ENCODE measurements around the gene ITFG1. TPM values are rescaled to one million over a fixed set of nuclear protein-coding genes. Genes with fewer than 3 reads are reported as not detected.

The ITFG1 gene
- total RNA-seq, 2 experiments from 2014 or later: 18.0 to 18.5 TPM

DNA sequence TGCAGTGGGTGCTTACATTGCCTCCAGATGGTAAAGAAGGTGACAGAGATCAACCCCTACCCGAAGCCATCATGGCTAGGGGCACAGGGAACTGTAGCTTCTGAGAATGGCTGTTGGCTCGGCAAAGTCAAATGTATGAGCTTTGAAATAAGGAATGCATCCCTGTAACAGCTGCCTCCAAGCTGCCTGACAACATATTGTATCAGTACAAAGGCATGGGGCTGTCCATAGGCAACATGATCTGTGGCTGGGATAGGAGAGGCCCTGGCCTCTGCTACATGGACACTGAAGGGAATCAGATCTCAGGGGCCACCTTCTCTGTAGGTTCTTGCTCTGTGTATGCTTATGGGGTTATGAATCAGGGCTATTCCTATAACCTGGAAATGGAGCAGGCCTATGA lies 197.9 kb downstream of the ITFG1 start:
- Mint-ChIP-seq H3K9me3 (no peaks in the 10 kb centered on the region), H3K4me1 (ENCODE audit: low read depth) (no peaks in the 10 kb centered on the region), H3K4me3 (no peak overlapping the region), H3K27me3 (no peaks in the 10 kb centered on the region), H3K27ac (no peak overlapping the region), H3K36me3 (ENCODE audit: low read depth) (peaks cover 43% of the 10 kb centered on the region)
- intact Hi-C loops (cut with DNase I, micrococcal nuclease): no loop called here
- no peak for TF ChIP-seq CTCF (IDR thresholded peaks at IDR 0.05)
- ATAC-seq (ENCODE audit: poor library complexity): no peak
- Histone ChIP-seq H3K36me3 (ENCODE audit: insufficient read depth, low read length) (peaks cover 9% of the 10 kb centered on the region), H3K27ac (ENCODE audit: low read depth in 1 of 2, low read length in 2 of 2) (no peak overlapping the region), H3K4me1 (ENCODE audit: insufficient read depth, low read length) (no peaks in the 10 kb centered on the region), H3K9me3 (ENCODE audit: control insufficient read depth in 1 of 2, insufficient read depth in 1 of 2, low read length in 2 of 2) (no peaks in the 10 kb centered on the region), H3K4me3 (ENCODE audit: low read length) (no peak overlapping the region), H3K27me3 (ENCODE audit: control insufficient read depth in 1 of 2, insufficient read depth in 2 of 2, low read length in 2 of 2) (no peaks in the 10 kb centered on the region)
- ChIA-PET POLR2A (no interaction called here), CTCF (interaction anchor here (1.2 kb wide), 1 partner anchor 15 kb away, joined by 3 read pairs; no protein-coding TSS in a partner anchor)
- no peak for DNase-seq

DNA sequence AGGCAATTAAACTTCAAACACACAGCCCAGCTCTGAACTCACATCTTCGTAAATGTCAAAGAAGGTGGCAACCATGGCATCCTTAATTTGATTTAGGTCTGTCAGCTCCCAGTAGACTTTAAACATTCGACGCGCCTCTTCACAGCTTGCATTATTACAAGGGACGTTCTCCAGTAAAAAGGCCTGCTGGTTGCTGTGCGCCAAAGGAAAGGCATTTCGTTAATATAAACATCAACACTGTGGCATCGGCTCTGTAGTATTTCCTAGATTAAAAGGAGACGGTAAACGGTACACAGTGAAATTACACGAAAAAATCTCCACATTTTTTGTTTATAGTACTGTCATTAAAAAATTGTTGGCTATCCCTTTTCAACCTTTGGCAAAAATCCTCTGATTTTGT lies 200.4 kb downstream of the ITFG1 start:
- H3K27ac ChIP-seq (ENCODE audit: low read depth in 1 of 2, low read length in 2 of 2): no peak overlapping the region
- no peaks in the 10 kb centered on the region for H3K4me1 ChIP-seq (ENCODE audit: insufficient read depth, low read length)
- H3K36me3 ChIP-seq (ENCODE audit: insufficient read depth, low read length): peaks cover 22% of the 10 kb centered on the region
- H3K4me3 Mint-ChIP-seq: no peak overlapping the region
- intact Hi-C loops (cut with DNase I, micrococcal nuclease): no loop called here
- no peaks in the 10 kb centered on the region for H3K9me3 ChIP-seq (ENCODE audit: control insufficient read depth in 1 of 2, insufficient read depth in 1 of 2, low read length in 2 of 2)
- no peak overlapping the region for H3K4me3 ChIP-seq (ENCODE audit: low read length)
- DNase-seq (no peak), ATAC-seq (ENCODE audit: poor library complexity) (no peak)
- H3K27me3 ChIP-seq (ENCODE audit: control insufficient read depth in 1 of 2, insufficient read depth in 2 of 2, low read length in 2 of 2): no peaks in the 10 kb centered on the region
- POLR2A ChIA-PET: no interaction called here
- H3K4me1 Mint-ChIP-seq (ENCODE audit: low read depth): no peaks in the 10 kb centered on the region
- no peak for TF ChIP-seq CTCF (IDR thresholded peaks at IDR 0.05)
- peaks cover 55% of the 10 kb centered on the region for H3K36me3 Mint-ChIP-seq (ENCODE audit: low read depth)
- CTCF ChIA-PET: no interaction called here
- H3K9me3 Mint-ChIP-seq: no peaks in the 10 kb centered on the region
- no peak overlapping the region for H3K27ac Mint-ChIP-seq
- H3K27me3 Mint-ChIP-seq: no peaks in the 10 kb centered on the region

DNA sequence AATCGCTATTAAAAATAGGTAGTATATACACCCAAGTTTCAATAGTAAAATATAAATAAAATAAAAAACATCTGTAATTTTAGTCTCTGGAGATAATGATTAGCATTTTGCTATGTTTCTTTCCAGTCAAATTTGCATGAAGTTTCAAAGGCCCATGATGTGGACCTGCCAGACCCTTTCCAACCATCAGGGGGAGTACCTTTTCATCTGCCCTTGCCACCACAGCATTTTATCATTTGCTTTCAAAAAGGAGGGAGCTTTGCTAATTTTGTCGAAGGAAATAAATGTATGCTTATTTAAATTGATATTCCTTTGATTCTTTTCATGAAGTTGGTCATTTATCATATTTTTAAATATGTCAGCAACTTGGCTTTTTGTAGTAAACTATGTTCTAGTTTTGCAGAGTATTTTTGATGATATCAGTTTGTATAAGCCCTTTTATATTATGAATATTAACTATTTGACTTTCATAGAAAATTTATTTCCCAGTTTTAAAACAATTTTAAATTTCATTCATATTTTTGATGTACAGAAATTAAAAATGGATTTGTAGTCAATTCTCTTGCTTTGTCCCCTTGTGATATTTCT lies 201.9 kb downstream of the ITFG1 start:
- no peaks in the 10 kb centered on the region for H3K9me3 Mint-ChIP-seq
- H3K27ac ChIP-seq (ENCODE audit: low read depth in 1 of 2, low read length in 2 of 2): no peak overlapping the region
- H3K27me3 ChIP-seq (ENCODE audit: control insufficient read depth in 1 of 2, insufficient read depth in 2 of 2, low read length in 2 of 2): no peaks in the 10 kb centered on the region
- DNase-seq: peak in 3 of 14 experiments; percentile 18 to 30 (median 30)
- no peak overlapping the region for H3K27ac Mint-ChIP-seq
- intact Hi-C loops (cut with DNase I, micrococcal nuclease): no loop called here
- H3K4me1 Mint-ChIP-seq (ENCODE audit: low read depth): no peaks in the 10 kb centered on the region
- no peaks in the 10 kb centered on the region for H3K4me1 ChIP-seq (ENCODE audit: insufficient read depth, low read length)
- H3K36me3 ChIP-seq (ENCODE audit: insufficient read depth, low read length): peaks cover 22% of the 10 kb centered on the region
- H3K36me3 Mint-ChIP-seq (ENCODE audit: low read depth): peaks cover 56% of the 10 kb centered on the region
- POLR2A ChIA-PET: no interaction called here
- H3K27me3 Mint-ChIP-seq: no peaks in the 10 kb centered on the region
- TF ChIP-seq CTCF (IDR thresholded peaks at IDR 0.05): peak; percentile 56
- CTCF ChIA-PET: no interaction called here
- no peak overlapping the region for H3K4me3 ChIP-seq (ENCODE audit: low read length)
- no peak for ATAC-seq (ENCODE audit: poor library complexity)
- no peaks in the 10 kb centered on the region for H3K9me3 ChIP-seq (ENCODE audit: control insufficient read depth in 1 of 2, insufficient read depth in 1 of 2, low read length in 2 of 2)
- no peak overlapping the region for H3K4me3 Mint-ChIP-seq

All from CD4-positive, alpha-beta T cell (primary cell).